ENCODE measurements around the gene UST.

DNA sequence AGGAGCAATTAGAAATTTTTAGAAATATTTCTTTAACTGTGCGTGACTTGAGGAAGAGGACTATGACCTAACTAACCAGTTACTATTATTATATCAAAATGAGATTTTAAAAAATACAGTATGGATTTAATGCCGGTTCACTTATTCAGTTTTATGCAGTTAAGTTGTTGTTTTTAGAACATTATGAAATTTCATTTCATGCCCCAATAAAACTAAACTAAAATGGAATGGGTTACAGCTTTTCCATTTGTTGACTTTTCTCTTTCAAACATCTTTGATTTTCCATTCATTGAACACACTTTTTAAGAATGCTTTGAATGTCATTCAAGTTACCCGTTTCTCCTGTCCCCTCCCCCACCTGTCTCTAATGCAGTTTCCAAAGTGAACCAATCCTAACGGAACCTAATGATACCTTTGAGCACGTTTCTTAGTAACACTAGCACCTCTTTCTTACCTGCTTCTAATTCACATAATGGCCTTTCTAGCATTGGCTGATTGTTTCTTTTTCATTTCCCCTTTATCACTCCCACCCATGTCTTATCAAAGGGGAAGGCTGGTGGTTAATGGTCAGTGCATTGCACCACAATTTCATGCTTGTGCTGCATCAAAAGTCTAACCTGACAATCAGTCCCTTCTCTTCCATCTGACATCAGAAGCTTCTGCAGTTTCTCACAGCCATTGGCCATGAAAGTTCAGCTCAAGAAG is 308.5 kb downstream of the UST start:
- TF ChIP-seq POLR2A (IDR thresholded peaks at IDR 0.05) (no peak), POLR2AphosphoS5 (IDR thresholded peaks at IDR 0.05) (no peak), EP300 (IDR thresholded peaks at IDR 0.05) (no peak)
- TF ChIP-seq, protein P1, sequence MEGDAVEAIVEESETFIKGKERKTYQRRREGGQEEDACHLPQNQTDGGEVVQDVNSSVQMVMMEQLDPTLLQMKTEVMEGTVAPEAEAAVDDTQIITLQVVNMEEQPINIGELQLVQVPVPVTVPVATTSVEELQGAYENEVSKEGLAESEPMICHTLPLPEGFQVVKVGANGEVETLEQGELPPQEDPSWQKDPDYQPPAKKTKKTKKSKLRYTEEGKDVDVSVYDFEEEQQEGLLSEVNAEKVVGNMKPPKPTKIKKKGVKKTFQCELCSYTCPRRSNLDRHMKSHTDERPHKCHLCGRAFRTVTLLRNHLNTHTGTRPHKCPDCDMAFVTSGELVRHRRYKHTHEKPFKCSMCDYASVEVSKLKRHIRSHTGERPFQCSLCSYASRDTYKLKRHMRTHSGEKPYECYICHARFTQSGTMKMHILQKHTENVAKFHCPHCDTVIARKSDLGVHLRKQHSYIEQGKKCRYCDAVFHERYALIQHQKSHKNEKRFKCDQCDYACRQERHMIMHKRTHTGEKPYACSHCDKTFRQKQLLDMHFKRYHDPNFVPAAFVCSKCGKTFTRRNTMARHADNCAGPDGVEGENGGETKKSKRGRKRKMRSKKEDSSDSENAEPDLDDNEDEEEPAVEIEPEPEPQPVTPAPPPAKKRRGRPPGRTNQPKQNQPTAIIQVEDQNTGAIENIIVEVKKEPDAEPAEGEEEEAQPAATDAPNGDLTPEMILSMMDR (IDR thresholded peaks at IDR 0.05) = no peak
